HG02970 (cell line): ENCODE data around the gene LRSAM1.

Experiments used
- ATAC-seq: cut with Tn5 transposase; IDR thresholded peaks from one replicate; pipeline ENCODE4 v1.9.1; 2021; ENCODE audit warnings: mild to moderate bottlenecking, moderate library complexity, moderate number of reproducible peaks; ENCODE audit not compliant: unreplicated experiment, low FRiP score

Gene LRSAM1

DNA sequence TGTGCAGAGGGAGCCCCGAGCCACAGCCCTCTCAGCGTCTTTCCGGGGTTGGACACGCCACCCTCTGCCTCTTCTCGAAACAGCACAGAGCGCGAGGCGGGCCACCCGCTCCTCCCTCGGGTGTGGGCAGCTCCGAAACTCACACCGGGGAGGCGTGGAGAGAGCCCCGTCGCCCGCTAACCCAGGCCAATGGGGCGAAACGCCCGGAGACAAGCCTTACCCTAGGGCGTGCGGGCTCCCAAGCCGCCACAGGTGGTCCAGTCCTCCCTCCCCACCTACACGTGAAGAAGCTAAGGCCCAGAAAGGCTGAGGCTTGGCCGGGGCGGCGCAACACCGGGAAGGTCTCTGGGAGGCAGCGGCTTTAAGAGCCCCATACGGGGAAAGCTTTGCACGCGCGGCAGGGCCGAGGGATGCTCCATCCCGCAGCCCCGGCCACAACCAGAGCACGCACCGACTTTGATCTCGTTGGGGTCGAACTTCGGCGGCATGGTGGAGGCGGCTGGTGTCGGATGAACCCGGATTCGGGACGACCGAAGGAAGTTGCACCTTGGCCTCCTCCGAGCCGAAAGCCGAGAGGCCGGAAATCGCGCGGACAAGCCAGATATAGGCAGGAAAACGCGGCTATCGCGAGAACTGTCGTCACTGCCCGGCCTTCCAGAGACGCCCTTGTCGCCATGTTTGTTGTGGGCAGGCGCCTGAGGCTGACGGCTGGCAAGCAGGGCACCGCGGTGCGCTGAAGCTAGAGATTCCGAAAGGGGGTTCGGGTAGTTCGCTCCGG is at the start of gene LRSAM1, which contains the start of gene RPL12:
LRSAM1 (plus strand) TSS at position 681 of the 778 bp plus-strand sequence. CDS start 3,018 bp downstream, outside the sequence.
RPL12 (minus strand) TSS at position 577 of the 778 bp plus-strand sequence; CDS start at position 488, 89 bp downstream.
- peak; percentile 71 for ATAC-seq

DNA sequence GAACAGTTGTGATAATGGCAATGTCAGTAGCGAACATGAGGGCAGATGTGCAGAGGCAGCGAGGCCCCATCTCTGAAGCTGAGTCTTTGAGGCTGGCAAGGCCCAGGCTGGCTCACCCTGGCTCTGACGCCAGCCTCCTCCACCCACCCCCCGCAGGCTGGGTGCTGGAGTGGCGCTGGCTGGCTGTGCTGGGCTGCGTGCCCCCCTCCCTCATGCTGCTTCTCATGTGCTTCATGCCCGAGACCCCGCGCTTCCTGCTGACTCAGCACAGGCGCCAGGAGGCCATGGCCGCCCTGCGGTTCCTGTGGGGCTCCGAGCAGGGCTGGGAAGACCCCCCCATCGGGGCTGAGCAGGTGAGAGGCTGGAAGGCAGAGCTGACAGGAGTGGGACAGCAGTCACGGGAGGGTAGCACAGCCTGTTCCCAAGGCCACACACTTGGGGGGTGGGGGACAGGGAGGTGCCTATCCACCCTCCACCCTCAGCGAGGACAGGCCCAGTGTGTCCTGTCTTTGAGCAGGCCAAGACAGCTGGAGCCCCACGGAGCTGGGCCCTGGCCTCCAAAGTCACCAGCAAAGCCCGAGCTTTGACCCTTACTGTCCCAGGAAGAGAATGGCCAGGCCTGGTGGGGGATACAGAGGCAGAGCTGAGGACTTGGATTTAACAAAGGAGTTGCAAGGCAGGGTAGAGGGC is 48.8 kb upstream of the LRSAM1 start:
- ATAC-seq, result no peak

DNA sequence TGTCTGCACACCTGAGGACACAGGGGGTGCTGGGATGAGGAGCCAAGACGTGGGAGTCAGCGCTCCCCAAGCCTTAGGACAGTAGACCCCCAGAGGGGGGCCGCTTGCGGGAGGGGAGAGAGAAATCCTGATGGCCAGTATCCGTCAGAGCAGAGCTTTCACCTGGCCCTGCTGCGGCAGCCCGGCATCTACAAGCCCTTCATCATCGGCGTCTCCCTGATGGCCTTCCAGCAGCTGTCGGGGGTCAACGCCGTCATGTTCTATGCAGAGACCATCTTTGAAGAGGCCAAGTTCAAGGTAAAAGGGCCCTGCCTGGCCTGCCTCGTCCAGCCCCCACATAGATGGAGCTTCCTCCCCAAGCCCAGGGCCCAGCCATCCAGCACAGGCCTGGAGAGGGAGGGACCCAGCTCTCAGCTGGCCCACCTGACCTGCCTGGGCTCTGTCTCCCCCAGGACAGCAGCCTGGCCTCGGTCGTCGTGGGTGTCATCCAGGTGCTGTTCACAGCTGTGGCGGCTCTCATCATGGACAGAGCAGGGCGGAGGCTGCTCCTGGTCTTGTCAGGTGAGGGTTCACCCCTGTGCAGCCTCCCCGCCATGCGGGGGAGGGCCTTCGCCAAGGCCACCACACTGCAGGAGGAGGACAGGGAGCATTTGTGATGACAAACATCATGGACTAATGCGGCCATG is 47.7 kb upstream of the LRSAM1 start:
- no peak for ATAC-seq

DNA sequence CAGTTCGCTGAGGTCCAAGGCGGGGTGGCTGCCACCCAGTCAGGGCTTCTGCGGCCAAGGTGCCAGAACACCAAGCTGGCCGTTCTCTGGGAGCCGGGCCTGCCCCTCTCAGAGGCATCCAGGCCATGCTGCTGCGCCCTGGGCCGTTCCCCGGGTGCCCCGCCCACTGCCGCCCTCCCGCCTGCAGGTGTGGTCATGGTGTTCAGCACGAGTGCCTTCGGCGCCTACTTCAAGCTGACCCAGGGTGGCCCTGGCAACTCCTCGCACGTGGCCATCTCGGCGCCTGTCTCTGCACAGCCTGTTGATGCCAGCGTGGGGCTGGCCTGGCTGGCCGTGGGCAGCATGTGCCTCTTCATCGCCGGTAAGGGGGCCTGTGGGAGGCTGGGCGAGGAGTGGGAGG is 46.7 kb upstream of the LRSAM1 start:
- no peak for ATAC-seq

DNA sequence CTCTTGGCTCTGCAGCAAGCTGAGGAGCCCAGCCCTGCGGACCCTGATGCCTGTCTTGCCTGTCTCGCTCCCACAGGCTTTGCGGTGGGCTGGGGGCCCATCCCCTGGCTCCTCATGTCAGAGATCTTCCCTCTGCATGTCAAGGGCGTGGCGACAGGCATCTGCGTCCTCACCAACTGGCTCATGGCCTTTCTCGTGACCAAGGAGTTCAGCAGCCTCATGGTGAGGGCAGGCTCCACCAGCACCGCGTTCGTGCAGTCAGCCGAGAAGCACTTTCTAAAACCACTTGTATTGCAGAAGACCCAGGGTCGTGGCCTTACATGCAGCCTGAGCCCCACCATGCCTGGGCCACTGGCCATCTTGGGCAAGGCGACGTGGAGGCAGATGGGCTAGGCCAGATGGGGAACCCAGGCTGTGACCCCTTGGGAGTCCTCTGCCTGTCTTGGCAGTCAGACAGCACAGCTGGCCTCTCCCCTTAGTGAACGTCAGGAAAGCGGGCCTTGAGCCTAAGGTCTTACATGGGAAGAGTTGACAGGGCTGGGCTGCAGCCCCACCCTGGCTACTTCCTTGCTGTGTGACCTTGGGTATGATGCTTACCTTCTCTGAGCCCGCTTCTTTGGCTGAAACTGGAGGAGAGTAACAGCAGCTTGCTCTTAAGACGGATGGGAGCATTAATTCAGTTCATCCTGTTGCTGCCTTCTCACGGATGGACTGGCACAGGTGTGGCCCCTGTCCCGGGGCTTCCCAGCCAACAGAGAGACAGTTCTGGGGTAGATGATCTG is 45.8 kb upstream of the LRSAM1 start:
- no peak for ATAC-seq

DNA sequence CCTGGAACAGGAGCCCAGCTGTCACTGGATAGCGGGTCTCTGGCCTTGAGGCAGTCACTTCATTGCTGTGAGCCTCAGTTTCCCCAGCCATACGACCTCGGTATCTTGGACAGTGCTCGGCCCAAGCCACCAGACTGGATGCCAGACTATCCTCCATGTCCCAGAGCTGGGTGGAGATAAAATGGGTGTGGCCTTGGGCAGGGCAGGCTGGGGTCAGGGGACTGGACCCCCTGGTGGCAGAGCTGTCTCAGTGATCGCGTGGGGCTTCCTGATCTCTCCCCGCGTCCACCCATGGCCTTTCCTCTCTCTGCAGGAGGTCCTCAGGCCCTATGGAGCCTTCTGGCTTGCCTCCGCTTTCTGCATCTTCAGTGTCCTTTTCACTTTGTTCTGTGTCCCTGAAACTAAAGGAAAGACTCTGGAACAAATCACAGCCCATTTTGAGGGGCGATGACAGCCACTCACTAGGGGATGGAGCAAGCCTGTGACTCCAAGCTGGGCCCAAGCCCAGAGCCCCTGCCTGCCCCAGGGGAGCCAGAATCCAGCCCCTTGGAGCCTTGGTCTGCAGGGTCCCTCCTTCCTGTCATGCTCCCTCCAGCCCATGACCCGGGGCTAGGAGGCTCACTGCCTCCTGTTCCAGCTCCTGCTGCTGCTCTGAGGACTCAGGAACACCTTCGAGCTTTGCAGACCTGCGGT is 44.4 kb upstream of the LRSAM1 start:
- no peak for ATAC-seq

DNA sequence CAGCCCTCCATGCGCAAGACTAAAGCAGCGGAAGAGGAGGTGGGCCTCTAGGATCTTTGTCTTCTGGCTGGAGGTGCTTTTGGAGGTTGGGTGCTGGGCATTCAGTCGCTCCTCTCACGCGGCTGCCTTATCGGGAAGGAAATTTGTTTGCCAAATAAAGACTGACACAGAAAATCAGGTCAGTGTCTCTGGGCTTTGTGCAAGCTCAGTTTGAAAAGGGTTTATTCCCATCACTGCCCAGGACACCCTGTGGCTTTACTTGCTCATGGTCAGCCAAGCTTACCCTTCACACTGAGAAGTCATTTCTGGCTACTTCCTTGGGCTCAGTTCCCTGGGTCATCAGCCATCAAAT is 43.8 kb upstream of the LRSAM1 start:
- ATAC-seq, result no peak

DNA sequence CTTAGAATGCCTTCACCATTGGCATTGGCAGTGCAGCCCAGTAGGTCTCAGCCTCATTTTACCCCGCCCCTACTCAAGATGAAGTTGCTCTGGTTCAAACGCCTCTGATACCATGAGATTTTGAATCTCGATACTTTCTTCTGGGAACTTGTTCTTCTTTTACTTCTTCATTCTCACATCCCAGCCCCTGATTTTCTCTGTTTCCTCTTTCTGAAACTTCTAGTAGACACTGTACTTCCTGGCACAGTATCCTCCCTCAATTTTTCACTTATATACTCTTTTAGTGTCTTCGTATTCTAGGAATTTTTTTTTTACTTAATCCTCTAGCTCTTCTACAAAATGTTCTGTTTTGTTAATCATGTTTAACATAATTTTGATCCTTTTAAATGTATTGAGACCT is 40.2 kb upstream of the LRSAM1 start:
- no peak for ATAC-seq

DNA sequence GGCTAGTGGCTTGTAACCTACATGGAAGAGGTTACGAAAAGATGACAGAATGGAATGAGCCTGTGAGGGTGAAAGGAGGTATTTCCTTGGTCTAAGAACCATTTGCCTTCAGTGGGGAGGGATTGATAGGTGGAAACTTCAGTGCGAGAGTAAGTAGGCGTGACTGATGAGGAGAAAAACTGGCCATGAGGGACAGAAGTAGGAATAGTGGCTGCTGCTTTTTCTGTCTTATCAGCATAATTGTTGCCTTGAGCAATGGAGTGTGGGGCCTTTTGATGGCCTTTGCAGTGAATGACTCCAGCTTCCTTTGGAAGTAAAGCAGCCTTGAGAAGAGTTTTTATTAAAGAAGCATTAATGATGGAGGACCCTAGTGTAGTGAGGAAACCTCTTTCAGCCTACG is 36.2 kb upstream of the LRSAM1 start:
- ATAC-seq, result no peak

DNA sequence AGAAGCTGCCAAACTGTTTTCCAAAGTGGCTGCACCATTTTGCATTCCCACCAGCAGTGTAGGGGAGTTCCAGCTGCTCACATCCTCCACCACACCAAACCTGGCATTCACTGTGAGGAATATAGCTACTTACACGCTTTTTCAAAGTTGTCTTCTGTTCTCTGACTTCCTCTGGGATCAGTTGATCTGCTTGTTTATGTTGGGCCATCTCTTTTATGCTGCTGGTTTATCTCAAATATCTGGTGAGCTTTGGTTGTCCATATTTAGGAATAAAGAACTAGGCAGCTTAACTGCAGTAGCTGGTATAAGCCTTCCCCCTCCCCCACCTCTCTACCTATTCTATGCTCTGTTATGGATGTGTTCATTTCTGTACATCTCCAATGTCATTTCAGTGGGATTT is 35.7 kb upstream of the LRSAM1 start:
- no peak for ATAC-seq

DNA sequence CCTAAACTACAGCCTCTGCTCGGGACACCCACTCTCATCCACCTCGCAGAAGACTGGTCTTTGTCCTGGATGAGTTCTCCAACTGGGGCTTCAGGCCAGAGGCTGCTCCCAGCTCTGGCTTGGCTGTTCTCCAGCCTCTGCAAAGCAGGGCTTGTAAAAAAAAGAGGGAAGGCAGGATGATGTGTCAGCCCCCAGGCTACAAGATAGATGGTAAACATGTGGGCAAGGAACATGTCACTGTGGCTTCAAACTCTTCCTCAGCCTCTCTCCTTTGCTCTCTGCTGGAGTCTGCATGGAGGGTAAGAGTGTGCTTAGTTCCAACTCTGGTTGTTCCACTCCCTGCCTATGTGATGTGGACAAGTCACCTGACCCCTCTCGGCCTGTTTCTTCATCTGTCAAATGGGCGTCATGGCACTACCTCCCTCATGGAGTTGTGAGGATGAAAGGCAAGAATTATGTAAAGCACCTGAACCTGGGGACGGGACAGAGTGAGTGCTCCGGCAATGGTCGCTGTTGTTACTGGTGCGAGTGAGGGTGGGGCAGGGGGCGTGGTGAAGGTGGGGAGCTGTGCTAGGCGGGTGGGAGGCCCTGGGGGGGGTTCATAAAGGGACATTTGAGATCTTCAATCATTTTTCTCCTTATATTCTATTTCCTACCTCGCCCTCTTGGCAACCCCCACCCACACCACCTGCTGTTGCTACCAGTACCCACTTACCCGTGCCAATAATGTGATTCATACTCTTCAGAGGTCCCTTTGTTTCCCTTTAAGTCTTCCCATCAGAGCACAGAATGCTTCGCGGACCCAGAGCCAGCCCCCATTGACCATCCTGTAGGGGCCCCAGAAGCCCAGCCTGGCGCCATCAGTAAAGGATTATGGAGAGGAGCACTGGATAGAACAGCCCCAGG is 33.9 kb upstream of the LRSAM1 start:
- no peak for ATAC-seq

DNA sequence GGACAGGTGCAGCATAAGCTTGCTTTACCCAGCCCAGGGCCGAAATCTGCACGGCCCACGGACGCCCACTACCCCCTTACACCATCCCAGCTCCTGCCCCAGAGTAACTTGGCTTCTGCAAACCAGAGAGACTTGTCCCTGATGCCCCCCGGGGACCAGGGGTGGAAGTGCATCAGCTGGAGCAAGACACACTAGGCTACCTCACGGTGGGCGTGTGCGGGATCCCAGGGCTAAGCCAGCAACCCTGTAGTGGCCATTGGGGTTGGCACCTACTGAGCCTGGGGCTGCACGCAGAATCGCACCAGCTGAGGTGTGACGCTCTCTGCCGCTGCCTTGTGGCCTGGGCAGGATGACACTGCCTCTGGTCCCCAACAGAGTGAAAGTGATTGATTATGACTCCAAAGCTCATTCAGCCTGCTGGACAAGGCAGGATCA is 33.3 kb upstream of the LRSAM1 start:
- no peak for ATAC-seq

DNA sequence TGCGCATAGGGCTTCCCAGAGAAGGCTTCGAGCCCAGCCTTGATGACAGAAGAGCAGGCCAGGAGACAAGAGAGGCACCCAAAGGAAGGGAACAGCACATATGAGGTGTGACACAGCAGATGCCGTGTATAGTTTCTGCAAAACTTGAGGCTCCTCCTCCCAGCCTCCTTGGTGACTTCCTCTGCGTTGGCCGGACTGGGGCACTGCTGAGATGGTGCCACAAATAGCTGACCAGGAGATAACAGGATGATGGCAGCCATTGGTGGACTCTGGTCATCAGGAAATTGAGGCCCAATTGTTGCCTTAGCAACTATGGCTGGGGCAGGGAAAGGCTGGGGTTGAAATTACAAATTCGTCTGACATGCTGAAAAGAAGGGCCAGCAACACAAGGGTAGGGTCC is 32.0 kb upstream of the LRSAM1 start:
- no peak for ATAC-seq

DNA sequence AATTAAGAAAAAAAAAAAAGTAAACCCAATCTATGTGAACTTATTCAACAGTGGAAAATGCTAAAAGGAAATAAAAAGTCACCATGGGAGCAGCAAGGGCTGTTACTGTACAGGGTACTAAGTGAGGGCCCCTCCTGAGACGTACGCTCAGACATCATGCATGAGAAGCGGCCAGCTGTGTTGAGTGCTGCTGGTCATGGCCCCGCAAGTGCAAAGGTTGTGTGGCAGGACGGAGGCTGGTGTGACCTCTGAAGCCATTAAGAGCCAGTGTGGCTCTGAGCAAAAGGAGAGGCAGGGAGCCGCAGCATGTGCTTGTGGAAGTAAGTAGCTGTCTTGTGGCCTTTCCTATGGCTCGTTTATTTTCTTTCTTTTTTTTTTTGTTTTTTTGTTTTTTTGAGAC is 30.3 kb upstream of the LRSAM1 start:
- no peak for ATAC-seq

DNA sequence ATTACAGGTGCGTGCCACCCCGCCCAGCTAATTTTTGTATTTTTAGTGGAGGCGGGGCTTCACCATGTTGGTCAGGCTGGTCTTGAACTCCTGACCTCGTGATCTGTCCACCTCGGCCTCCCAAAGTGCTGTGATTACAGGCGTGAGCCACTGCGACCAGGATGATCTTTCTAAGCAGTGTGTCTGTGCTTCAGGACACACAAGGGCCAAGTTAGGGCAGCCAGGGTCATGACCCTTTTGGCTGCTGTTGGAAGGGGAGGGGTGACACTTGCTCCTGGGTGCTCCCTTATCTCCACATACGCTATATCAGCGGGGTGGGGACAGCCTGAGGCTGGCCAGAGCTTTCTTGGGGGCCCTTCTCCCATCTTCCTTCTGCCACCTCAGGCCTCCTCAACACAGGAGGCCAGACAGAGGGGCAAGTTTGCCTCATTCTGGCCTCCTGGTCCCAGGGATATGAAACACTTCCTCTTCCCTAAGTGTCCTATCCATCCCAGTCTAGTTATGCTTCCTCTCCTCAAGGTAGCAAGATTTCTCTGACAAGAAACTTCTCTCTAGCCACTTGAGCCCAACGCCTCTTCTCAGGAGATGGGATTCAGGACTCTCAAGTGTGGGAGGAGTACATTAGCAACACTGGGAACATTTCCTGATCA is 29.1 kb upstream of the LRSAM1 start:
- no peak for ATAC-seq

DNA sequence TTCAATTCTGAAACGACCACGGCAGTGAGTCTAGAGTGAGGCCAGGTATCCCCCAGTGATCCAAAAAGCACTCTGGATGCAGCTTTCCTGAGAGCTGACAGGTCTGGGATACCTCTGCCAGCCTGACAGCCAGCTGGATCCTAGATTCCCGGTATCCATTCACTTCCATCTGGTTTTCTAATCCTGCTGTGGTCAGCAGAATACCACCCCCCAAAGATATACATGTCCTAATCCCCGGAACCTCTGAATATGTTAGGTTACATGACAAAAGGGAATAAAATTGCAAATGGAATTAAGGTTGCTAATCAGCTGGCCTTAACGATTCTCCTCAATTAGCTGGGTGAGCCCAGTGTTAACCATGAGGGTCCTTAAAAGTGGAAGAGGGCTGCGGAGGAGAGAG is 28.5 kb upstream of the LRSAM1 start:
- no peak for ATAC-seq

DNA sequence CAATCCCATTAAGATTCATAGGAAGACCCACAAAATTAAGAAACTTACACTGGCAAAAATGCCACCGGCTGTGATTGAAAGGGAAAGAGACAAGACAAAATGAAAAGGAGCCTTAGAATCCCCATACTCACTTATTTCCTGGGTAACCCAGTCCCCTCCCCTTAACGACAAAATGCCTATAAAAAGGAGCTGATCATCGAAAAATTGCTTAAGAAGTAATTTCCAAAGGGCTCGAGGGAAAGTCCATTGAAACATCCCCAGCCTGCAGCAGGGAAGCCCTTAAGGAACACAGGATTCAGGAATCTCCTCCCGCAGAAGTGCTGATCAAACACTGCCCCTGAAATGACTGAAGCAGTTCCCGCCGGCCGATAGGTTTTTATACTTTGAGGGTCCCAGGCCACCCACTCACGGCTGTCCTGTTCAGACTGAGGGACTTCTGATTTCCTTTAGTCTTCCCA is 27.8 kb upstream of the LRSAM1 start:
- ATAC-seq, result no peak

DNA sequence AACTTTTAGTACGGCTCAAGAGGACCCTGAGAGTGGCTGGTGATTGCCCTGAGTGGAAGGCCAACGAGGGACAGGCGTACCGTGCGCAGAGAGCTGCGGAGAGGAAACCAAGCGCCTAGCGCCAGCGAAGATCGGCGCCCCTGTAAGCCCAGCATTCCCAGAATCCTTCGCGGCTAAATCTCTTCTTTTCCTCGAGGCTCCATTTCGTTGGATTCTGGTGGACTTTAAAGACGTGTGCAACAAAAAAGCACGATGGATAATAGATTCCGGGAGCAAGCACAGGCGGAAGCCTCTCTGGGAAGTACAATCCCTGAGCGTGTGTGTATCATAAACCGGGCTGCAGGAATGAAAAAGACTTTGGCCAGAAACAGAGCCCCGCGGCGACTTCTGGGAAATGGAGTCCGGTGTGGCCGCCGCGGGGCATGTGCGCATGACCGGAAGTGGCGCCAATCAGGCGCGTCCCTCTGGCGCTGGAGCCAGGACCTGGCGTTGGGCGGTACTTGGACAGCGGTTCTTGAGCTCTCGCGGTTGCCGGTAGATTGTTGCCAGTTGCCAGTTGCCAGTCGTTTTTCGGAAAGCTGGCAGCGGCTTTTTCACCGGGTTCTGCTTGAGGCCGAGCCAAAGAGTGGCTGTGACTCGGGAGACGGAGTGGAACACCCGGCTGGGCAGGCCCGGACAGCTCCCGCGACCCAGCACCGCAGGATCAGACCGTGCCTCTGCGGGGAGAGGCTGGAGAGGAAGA is 27.2 kb upstream of the LRSAM1 start, which contains the start of gene ZNF79:
ZNF79 (plus strand) TSS at position 449 of the 742 bp plus-strand sequence. CDS start 406 bp downstream, outside the sequence.
- ATAC-seq, result peak; percentile 86
